Duodenal mucosa (tissue), 2 donors: ENCODE measurements around the gene PIK3R5.
"Not testable (repeated sequence)": the region's sequence is repeated elsewhere in the genome, so short reads cannot be mapped to it uniquely, and the experiment has no call there.

Experiments used
- H3K27ac ChIP-seq: one replicate; pipeline ENCODE4 v1.7.0; 2013; ENCODE audit warnings: low read depth, low read length
- H3K27me3 ChIP-seq, 2 donors: one replicate each; pipeline ENCODE4 v1.7.0; 2013; ENCODE audit warnings: low read length in 2 of 2, control low read depth in 1 of 2; ENCODE audit not compliant: insufficient read depth in 2 of 2, control insufficient read depth in 1 of 2
- H3K36me3 ChIP-seq, 2 donors: one replicate each; pipeline ENCODE4 v1.7.0; 2013; ENCODE audit warnings: low read length in 2 of 2, control low read depth in 1 of 2; ENCODE audit not compliant: insufficient read depth in 2 of 2, control insufficient read depth in 1 of 2
- H3K4me1 ChIP-seq, 2 donors: one replicate each; pipeline ENCODE4 v1.7.0; 2013; ENCODE audit warnings: low read length in 2 of 2, control low read depth in 1 of 2; ENCODE audit not compliant: insufficient read depth in 2 of 2, control insufficient read depth in 1 of 2
- H3K4me3 ChIP-seq, 2 donors: one replicate each; pipeline ENCODE4 v1.7.0; 2013; ENCODE audit warnings: low read length in 2 of 2, low read depth in 1 of 2
- H3K9ac ChIP-seq, 2 donors: one replicate each; pipeline ENCODE4 v1.7.0; 2013; ENCODE audit warnings: low read length in 2 of 2, low read depth in 1 of 2
- H3K9me3 ChIP-seq, 2 donors: one replicate each; pipeline ENCODE4 v1.7.0; 2013; ENCODE audit warnings: low read length in 2 of 2, control low read depth in 1 of 2; ENCODE audit not compliant: control insufficient read depth in 1 of 2

The PIK3R5 gene

GRCh38 chr17:8865385-8865784 is 100.1 kb downstream of the PIK3R5 start:
- H3K9me3 ChIP-seq = no peaks in the 10 kb centered on the region
- H3K9ac ChIP-seq = no peak overlapping the region
- H3K4me3 ChIP-seq = no peak overlapping the region
- no peaks in the 10 kb centered on the region for H3K36me3 ChIP-seq
- H3K27ac ChIP-seq = no peak overlapping the region
- no peaks in the 10 kb centered on the region for H3K27me3 ChIP-seq
- peaks cover 0 to 11% of the 10 kb centered on the region in 2 donors for H3K4me1 ChIP-seq

- peaks cover 0 to 5% of the 10 kb centered on the region in 2 donors for H3K4me1 ChIP-seq
- H3K27ac ChIP-seq = no peak overlapping the region
- no peaks in the 10 kb centered on the region for H3K36me3 ChIP-seq
- no peak overlapping the region for H3K4me3 ChIP-seq
- H3K9ac ChIP-seq = no peak overlapping the region
- no peaks in the 10 kb centered on the region for H3K9me3 ChIP-seq
- no peaks in the 10 kb centered on the region for H3K27me3 ChIP-seq
Observed at GRCh38 chr17:8862213-8863056, 103.1 kb downstream of the PIK3R5 start.

- Histone ChIP-seq H3K27ac (no peak overlapping the region), H3K27me3 (no peaks in the 10 kb centered on the region), H3K9me3 (no peaks in the 10 kb centered on the region), H3K4me1 (peaks cover 0 to 5% of the 10 kb centered on the region in 2 donors), H3K36me3 (no peaks in the 10 kb centered on the region), H3K4me3 (no peak overlapping the region), H3K9ac (no peak overlapping the region)
Observed at GRCh38 chr17:8861495-8862181, 103.9 kb downstream of the PIK3R5 start.

GRCh38 chr17:8859804-8860430 is 105.6 kb downstream of the PIK3R5 start:
- Histone ChIP-seq H3K9ac (no peak overlapping the region), H3K4me3 (no peak overlapping the region), H3K9me3 (no peaks in the 10 kb centered on the region), H3K27me3 (peaks cover 0 to 3% of the 10 kb centered on the region in 2 donors), H3K36me3 (no peaks in the 10 kb centered on the region), H3K4me1 (peaks cover 0 to 5% of the 10 kb centered on the region in 2 donors), H3K27ac (no peak overlapping the region)

GRCh38 chr17:8859027-8859803 is 106.3 kb downstream of the PIK3R5 start:
- Histone ChIP-seq H3K27ac (no peak overlapping the region), H3K4me1 (peaks cover 0 to 5% of the 10 kb centered on the region in 2 donors), H3K9me3 (no peaks in the 10 kb centered on the region), H3K27me3 (peaks cover 0 to 3% of the 10 kb centered on the region in 2 donors), H3K4me3 (no peak overlapping the region), H3K36me3 (no peaks in the 10 kb centered on the region), H3K9ac (no peak overlapping the region)

- peaks cover 0 to 3% of the 10 kb centered on the region in 2 donors for H3K27me3 ChIP-seq
- no peaks in the 10 kb centered on the region for H3K9me3 ChIP-seq
- no peak overlapping the region for H3K27ac ChIP-seq
- peaks cover 0 to 5% of the 10 kb centered on the region in 2 donors for H3K4me1 ChIP-seq
- no peaks in the 10 kb centered on the region for H3K36me3 ChIP-seq
- H3K9ac ChIP-seq = no peak overlapping the region
- H3K4me3 ChIP-seq = no peak overlapping the region
Observed at GRCh38 chr17:8857919-8858318, 107.6 kb downstream of the PIK3R5 start.

- H3K27ac ChIP-seq = no peak overlapping the region
- peaks cover 0 to 5% of the 10 kb centered on the region in 2 donors for H3K4me1 ChIP-seq
- no peak overlapping the region for H3K4me3 ChIP-seq
- no peaks in the 10 kb centered on the region for H3K36me3 ChIP-seq
- peaks cover 0 to 3% of the 10 kb centered on the region in 2 donors for H3K27me3 ChIP-seq
- H3K9me3 ChIP-seq = no peaks in the 10 kb centered on the region
- H3K9ac ChIP-seq = no peak overlapping the region
Observed at GRCh38 chr17:8856869-8857575, 108.5 kb downstream of the PIK3R5 start.

GRCh38 chr17:8856205-8856603 is 109.3 kb downstream of the PIK3R5 start:
- H3K27me3 ChIP-seq, H3K9me3 ChIP-seq, H3K36me3 ChIP-seq, H3K27ac ChIP-seq, H3K4me3 ChIP-seq, H3K9ac ChIP-seq, H3K4me1 ChIP-seq: not testable (repeated sequence)

- Histone ChIP-seq H3K27me3 (peaks cover 0 to 3% of the 10 kb centered on the region in 2 donors), H3K9me3 (no peaks in the 10 kb centered on the region), H3K4me1 (peaks cover 0 to 5% of the 10 kb centered on the region in 2 donors), H3K27ac (no peak overlapping the region), H3K36me3 (no peaks in the 10 kb centered on the region), H3K4me3 (no peak overlapping the region), H3K9ac (no peak overlapping the region)
Observed at GRCh38 chr17:8855477-8856204, 109.9 kb downstream of the PIK3R5 start.
